SU-DHL-6 (cell line): ENCODE measurements around the gene SVIL.

Experiments
- CTCF ChIP-seq: fragments of 200-600 bp; sonication (generic); IDR thresholded peaks from one replicate; pipeline ENCODE4 v1.5.1; 2017; ENCODE audit warnings: antibody characterized with exemption, mild to moderate bottlenecking, low read length, moderate library complexity; ENCODE audit not compliant: insufficient read depth, poor library complexity, severe bottlenecking
- EZH2phosphoT487 ChIP-seq: fragments of 200-600 bp; sonication (generic), shearing (Covaris generic); conservative IDR thresholded peaks from 2 replicates; pipeline ENCODE4 v1.6.1; 2018; ENCODE audit warnings: mild to moderate bottlenecking, antibody characterized with exemption, low read length, moderate library complexity, mixed read lengths

- no peak for TF ChIP-seq CTCF
- no peak for TF ChIP-seq EZH2phosphoT487
These were observed 11.0 kb downstream of the SVIL start for GRCh38 chr10:29623797-29624196.
